ENCODE measurements around the gene ZNF780B.
A peak's percentile ranks its signal among the peaks of the same experiment; 100 is the strongest.

Gene ZNF780B

DNA sequence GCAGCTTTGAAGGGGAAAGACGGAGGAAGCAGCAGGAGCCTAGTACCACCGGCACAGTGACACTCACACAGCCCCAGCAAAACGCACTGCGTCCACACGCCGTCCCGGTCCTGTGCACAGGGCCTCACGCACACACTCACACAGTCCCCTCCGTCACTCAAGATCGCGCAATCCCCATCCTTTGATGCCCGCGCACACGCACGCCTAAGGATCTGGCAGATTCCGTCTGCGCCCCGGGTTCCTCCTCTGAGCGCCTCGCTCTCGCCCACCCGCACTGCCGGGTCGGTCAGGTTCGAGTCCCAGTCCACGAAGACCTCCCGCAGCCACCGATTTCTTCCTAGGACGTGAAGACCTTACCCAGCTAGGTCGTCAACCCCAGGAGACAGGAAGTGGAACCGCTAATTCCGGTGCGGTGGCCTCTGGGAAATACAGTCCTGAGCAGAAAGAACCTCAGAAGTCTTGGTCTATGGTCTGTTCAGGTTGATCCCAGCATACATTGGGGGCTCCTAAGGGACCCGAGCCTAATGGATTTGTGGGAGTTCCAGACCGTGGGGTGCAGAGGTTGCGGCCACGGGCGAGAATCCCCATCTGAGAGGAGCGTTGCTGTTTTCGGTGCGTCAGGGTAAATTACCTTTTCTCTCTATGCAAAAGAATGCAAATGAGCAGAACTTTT lies at the start of gene ZNF780B:
Gene ZNF780B, minus strand, starts transcription at position 400 of the 673 bp plus-strand sequence. CDS start 5,899 bp downstream, outside the sequence.
- H3K4me1 Mint-ChIP-seq, result peaks cover 21% of the 10 kb centered on the region
- peaks cover 4% of the 10 kb centered on the region for H3K27me3 Mint-ChIP-seq (ENCODE audit: low read depth, poor library complexity)
- peaks cover 92% of the 10 kb centered on the region for H3K9me3 Mint-ChIP-seq
- peak; percentile 44 for DNase-seq
- peak within 1 kb of the TSS; percentile 99 for H3K4me3 Mint-ChIP-seq
- peaks cover 71% of the 10 kb centered on the region for H3K36me3 Mint-ChIP-seq (ENCODE audit: low read depth)
- TF ChIP-seq, protein P1, sequence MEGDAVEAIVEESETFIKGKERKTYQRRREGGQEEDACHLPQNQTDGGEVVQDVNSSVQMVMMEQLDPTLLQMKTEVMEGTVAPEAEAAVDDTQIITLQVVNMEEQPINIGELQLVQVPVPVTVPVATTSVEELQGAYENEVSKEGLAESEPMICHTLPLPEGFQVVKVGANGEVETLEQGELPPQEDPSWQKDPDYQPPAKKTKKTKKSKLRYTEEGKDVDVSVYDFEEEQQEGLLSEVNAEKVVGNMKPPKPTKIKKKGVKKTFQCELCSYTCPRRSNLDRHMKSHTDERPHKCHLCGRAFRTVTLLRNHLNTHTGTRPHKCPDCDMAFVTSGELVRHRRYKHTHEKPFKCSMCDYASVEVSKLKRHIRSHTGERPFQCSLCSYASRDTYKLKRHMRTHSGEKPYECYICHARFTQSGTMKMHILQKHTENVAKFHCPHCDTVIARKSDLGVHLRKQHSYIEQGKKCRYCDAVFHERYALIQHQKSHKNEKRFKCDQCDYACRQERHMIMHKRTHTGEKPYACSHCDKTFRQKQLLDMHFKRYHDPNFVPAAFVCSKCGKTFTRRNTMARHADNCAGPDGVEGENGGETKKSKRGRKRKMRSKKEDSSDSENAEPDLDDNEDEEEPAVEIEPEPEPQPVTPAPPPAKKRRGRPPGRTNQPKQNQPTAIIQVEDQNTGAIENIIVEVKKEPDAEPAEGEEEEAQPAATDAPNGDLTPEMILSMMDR (IDR thresholded peaks at IDR 0.05), result no peak
- peak within 1 kb of the TSS; percentile 95 for H3K27ac Mint-ChIP-seq

DNA sequence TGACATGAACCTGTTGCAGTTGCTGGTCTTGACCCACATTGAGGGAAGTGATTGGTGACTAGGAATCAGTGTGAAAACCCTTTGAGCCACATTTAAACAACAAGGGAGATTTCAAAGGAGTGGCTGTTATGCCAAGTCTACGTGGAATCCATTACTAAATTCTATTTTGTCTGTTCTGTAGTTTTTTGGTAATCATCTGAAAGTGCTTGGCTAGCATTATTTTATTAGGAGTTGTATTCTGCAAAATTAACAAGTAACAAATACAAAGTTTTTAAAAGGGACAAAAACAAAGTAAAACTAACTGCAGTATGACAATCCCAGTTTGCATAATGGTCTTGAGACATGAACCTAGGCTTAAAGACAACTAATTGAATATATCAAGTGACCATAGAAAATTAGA lies 48.7 kb upstream of the ZNF780B start:
- peaks cover 21% of the 10 kb centered on the region for H3K27me3 Mint-ChIP-seq (ENCODE audit: low read depth, poor library complexity)
- H3K27ac Mint-ChIP-seq, result no peak overlapping the region
- no peak overlapping the region for H3K4me3 Mint-ChIP-seq
- H3K4me1 Mint-ChIP-seq, result no peaks in the 10 kb centered on the region
- H3K36me3 Mint-ChIP-seq (ENCODE audit: low read depth), result no peaks in the 10 kb centered on the region
- TF ChIP-seq, protein P1 (IDR thresholded peaks at IDR 0.05), result no peak
- DNase-seq, result no peak
- H3K9me3 Mint-ChIP-seq, result peaks cover 14% of the 10 kb centered on the region

DNA sequence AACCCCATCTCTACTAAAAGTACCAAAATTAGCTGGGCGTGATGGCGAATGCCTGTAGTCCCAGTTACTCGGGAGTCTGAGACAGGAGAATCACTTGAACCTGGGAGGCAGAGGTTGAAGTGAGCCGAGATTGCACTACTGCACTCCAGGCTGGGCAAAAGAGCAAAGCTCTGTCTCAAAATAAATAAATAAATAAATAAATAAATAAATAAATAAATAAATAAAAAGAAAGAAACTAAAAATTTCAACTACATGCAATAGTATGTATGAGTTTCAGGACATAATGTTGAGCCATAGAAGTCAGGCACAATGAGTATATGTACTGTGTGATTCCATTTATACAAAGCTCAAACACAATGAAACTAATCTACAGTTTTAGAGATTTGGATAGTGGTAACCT lies 47.6 kb upstream of the ZNF780B start:
- H3K27ac Mint-ChIP-seq, result no peak overlapping the region
- H3K36me3 Mint-ChIP-seq (ENCODE audit: low read depth), result no peaks in the 10 kb centered on the region
- TF ChIP-seq, protein P1 (IDR thresholded peaks at IDR 0.05), result no peak

DNA sequence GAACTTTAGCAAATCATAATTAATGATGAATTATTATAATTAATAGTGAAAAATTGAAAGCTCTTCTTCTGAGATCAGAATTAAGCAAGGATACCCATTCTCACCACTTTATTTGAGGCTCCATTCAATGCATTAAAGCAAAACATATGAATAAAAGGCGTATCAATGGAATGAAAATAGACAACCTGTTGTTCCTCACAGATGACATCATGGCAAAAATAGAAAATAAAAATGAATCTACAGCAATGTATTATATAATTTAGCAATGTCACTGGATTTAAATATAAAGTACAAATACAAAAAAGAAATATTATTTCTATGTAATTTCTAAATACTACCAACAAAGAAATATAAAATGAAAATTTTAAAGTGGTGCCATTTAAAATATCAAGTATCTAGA lies 45.8 kb upstream of the ZNF780B start:
- DNase-seq, result no peak
- H3K36me3 Mint-ChIP-seq (ENCODE audit: low read depth), result no peaks in the 10 kb centered on the region
- H3K27ac Mint-ChIP-seq, result no peak overlapping the region
- no peak overlapping the region for H3K4me3 Mint-ChIP-seq
- no peaks in the 10 kb centered on the region for H3K4me1 Mint-ChIP-seq
- TF ChIP-seq, protein P1 (IDR thresholded peaks at IDR 0.05), result no peak
- H3K27me3 Mint-ChIP-seq (ENCODE audit: low read depth, poor library complexity), result peaks cover 36% of the 10 kb centered on the region
- H3K9me3 Mint-ChIP-seq, result peaks cover 12% of the 10 kb centered on the region

More for the DNA sequence above, 47.6 kb upstream of the ZNF780B start:
- peaks cover 12% of the 10 kb centered on the region for H3K9me3 Mint-ChIP-seq
- H3K4me3 Mint-ChIP-seq, result no peak overlapping the region
- H3K4me1 Mint-ChIP-seq, result no peaks in the 10 kb centered on the region
- no peak for DNase-seq
- H3K27me3 Mint-ChIP-seq (ENCODE audit: low read depth, poor library complexity), result peaks cover 24% of the 10 kb centered on the region

DNA sequence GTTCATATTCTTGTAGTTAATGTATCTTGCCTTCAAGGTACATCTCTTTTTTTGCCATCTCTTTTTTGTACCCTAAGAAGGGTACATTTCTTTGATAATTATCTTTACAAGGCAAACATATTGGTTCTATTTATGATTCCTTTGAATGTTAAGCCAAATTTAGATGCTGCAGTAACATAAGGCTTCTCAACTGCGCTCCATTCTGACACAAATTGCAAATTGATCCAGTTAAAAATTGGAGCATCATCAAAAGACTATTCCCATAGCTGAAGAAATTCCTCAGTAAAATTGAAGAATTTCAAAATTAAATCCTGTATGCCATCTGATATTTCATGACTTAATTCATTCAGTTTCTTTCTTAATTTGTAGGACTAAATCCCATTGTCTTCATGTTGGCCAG lies 37.4 kb upstream of the ZNF780B start:
- Mint-ChIP-seq H3K4me1 (peaks cover 22% of the 10 kb centered on the region), H3K4me3 (no peak overlapping the region), H3K27me3 (ENCODE audit: low read depth, poor library complexity) (peaks cover 38% of the 10 kb centered on the region), H3K9me3 (peaks cover 33% of the 10 kb centered on the region), H3K27ac (no peak overlapping the region), H3K36me3 (ENCODE audit: low read depth) (peaks cover 18% of the 10 kb centered on the region)
- DNase-seq, result no peak
- TF ChIP-seq, protein P1 (IDR thresholded peaks at IDR 0.05), result no peak

All from nephron progenitor cell (in vitro differentiated cells).